ENCODE results near the gene IBSP.

The IBSP gene

GRCh38 chr4:87799301-87800113 lies at the start of gene IBSP:
Gene IBSP (plus strand): TSS chr4:87799554. CDS start chr4:87802362, 2,808 bp downstream.
- DNase-seq (ENCODE audit: low read depth in 2 of 2), result no peak

- no peak for DNase-seq (ENCODE audit: low read depth in 2 of 2)
Measured at GRCh38 chr4:87749883-87750282, 49.5 kb upstream of the IBSP start.

GRCh38 chr4:87758270-87758669 lies 41.1 kb upstream of the IBSP start:
- DNase-seq (ENCODE audit: low read depth in 2 of 2), result no peak

DNA sequence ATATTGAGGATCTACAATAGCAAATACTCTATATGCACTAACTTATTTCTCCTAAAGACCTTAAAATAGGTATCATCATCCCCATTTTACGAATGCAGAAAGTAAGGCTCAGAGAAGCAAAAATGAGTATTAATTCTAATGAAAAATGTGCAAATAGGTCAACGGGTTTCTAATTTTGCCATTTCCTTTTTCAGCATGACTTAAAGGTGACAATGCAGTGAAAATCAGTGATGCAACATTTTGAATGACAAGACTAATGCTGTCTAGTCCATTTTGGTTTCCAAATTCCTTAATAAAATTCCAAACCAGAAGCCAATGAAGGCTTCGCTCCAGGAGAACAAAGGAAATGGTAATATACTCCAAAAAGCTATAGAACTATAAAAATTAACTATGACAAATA lies 37.0 kb upstream of the IBSP start:
- no peak for DNase-seq (ENCODE audit: low read depth in 2 of 2)

- no peak for DNase-seq (ENCODE audit: low read depth in 2 of 2)
Measured at GRCh38 chr4:87781569-87781968, 17.8 kb upstream of the IBSP start.

DNA sequence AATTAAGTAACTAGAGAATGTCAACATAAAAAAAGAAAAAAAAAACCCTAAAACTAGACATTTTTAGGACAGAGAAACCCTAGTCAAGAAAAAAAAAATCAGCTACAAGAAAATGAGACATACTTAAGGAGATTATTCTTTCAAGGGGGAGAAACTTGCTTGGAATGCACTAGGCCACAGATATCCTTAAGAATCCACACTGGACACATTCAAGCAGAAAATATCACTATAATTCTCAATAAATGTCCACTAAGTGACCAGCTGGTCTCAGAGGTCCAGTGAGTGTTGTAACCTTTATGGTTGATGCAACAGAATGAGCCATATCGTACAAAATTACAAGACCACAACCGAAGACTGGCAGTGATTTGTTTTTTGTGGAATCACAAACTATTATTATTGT lies 15.6 kb upstream of the IBSP start:
- no peak for DNase-seq (ENCODE audit: low read depth in 2 of 2)

GRCh38 chr4:87785731-87786509 lies 13.4 kb upstream of the IBSP start:
- DNase-seq (ENCODE audit: low read depth in 2 of 2), result no peak

- DNase-seq (ENCODE audit: low read depth in 2 of 2), result no peak
Measured at GRCh38 chr4:87802858-87803257, 3.5 kb downstream of the IBSP start.

DNA sequence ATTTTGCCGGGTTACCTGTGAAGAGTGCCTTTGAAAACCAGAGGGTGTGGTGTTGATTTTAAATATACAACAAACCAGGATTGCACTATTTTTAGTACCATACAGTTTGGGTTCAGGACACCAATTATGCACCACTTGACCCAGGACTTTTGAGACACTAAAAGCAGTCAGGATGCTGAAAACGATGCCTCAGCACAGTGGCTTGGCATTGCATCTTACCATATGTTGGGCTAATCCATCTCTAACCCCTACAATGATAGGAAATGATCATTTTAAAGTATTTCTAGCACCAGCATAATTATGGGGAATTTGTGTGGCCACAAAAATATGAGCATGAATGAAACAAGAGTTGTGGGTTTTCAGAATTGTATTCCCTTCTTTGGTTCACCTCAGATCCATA lies 4.1 kb downstream of the IBSP start:
- DNase-seq (ENCODE audit: low read depth in 2 of 2), result no peak

DNA sequence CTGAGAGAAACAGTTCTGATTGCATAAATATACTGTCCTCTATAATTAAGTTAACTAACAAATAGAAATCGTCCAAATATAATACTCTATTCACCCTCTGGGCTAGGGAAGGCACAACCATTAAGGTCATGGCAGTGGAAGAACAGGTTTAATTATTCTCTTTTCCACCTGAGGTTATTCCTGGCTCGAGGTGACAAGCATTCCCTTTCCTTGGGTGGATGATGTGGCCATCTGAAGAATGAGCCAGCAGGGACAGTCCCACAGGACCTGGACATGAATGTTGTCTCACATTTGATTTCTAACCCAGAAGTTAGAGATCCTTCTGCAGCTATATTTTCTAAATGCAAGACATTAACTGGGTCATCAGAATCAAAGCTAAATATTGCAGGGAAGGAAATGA lies 5.5 kb downstream of the IBSP start:
- no peak for DNase-seq (ENCODE audit: low read depth in 2 of 2)

DNA sequence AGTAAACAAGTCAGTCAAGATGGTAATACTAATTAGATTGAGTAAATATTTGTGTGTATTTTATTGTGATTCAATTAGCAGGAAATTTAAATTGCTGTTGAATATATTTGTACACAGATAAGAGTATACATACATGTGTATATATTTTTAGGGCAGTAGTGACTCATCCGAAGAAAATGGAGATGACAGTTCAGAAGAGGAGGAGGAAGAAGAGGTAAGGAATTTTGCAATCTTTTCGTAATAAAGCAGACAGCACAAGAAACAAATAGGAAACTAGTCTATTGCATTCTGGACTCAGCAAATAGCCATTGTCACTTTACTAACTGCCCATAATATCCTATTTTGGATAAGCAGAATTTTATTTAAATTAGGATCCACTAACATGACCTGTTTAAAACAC lies 6.6 kb downstream of the IBSP start:
- DNase-seq (ENCODE audit: low read depth in 2 of 2), result no peak

DNA sequence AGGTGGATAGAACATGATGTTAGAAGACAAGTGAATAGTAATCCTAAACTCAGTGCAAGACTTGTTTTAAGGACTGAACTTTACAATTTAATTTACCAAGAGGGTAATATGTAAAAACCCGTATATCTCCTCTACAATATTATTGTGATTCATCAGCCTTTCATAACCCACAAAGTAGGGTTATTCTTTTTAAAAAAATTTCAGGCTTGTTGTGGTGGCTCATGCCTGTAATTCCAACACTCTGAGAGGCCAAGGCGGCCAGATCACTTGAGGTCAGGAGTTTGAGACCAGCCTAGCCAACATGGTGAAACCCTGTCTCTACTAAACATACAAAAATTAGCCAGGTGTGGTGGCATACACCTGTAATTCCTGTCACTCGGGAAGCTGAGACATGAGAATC lies 7.2 kb downstream of the IBSP start:
- DNase-seq (ENCODE audit: low read depth in 2 of 2), result no peak

DNA sequence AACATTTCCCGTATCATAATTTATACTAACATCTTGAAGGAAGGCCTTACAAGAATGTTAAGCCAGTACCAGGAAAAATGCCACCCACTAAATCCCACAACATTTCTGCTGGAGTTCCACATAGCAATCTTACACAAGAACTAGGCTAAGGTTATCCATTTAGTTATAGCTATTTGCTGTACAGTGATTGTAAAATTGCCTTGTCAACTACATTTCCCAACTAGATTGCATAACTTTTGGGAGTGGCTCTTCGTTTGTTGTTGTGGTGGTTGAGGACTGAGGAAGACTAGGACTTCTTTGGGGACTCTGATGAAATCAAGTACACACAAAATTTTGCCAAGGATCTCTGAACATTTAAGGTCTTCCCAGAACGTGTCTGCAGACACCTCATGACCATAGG lies 8.0 kb downstream of the IBSP start:
- DNase-seq (ENCODE audit: low read depth in 2 of 2), result no peak

- DNase-seq (ENCODE audit: low read depth in 2 of 2), result no peak
Measured at GRCh38 chr4:87811977-87812376, 12.6 kb downstream of the IBSP start.

- DNase-seq (ENCODE audit: low read depth in 2 of 2), result no peak
Measured at GRCh38 chr4:87819281-87819919, 20.0 kb downstream of the IBSP start.

DNA sequence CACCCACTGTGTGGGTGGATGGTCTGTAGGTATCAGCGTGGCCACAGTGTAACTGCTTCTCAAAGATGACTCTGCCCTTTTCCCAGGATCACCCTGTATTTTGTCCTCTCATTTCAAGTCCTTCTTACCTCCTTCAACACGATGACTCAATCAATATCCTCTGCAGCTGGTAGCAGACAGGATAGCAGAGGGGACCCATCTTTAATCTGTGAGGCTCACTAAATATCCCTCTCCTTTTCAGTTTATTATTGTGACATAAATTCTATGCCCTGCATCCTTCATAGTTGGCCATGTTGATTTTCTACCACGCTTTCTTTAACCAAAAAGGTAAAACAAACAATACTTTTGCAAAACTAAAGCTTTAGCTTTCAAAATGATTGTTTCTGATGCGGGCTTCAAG lies 23.8 kb downstream of the IBSP start:
- no peak for DNase-seq (ENCODE audit: low read depth in 2 of 2)

DNA sequence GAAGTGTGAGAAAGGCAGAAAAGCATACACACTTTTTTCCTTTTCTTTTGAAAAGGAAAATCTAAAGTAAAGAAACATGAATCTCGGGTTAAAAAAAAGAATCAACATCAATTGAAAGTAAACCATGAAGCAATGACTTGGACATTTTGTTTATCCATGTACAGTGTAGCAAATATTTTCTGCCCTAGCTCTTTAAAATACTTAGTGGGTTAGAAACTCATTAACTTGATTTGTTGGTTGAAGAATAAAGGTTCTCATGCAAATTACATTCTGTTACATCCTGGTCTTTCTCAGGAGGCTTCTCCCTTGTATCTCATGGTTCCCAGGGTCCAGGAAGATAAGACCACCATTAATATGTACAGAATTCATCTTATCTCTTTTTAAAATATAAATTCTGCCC lies 24.4 kb downstream of the IBSP start:
- no peak for DNase-seq (ENCODE audit: low read depth in 2 of 2)

GRCh38 chr4:87824352-87824751 lies 25.0 kb downstream of the IBSP start:
- no peak for DNase-seq (ENCODE audit: low read depth in 2 of 2)

DNA sequence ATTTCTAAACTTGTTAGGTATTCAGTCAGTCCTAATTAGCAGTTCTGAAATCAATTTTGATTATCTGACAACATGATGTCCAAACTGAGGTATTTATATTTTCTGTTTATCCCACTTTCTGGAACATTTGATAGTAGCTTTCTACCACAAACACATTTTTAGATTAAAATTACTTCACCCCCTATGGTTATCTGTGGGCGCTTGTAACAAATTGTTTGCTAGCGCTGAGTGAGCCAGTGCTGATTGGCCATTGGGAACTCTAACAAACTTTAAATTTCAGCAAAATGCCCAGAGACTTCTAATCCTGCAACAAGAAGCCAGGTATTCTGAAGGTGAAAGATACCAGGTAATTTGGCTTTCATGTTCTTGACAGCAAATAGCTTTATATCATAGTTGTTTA lies 33.3 kb downstream of the IBSP start, which contains the start of gene MEPE:
MEPE (plus strand) TSS at position 301 of the 400 bp plus-strand sequence. CDS start 1,746 bp downstream, outside the sequence.
- DNase-seq (ENCODE audit: low read depth in 2 of 2), result no peak

DNA sequence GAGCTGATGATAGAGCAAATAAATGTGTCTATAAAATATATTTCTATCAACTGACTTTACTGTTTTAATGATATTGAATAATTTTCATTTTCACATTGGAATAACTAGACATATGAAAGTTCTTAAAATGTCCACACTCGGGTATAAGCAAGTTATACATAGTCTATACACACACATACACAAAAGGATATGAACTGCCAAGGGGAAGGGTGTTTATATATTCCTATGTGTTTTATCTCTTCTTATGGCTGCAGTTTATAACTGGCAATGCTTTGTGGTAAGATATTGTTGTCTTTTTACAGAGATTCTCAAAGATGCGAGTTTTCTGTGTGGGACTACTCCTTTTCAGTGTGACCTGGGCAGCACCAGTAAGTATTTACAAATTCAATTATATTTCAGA lies 35.0 kb downstream of the IBSP start:
- DNase-seq (ENCODE audit: low read depth in 2 of 2), result no peak

- DNase-seq (ENCODE audit: low read depth in 2 of 2), result no peak
Measured at GRCh38 chr4:87835197-87835596, 35.8 kb downstream of the IBSP start.

- no peak for DNase-seq (ENCODE audit: low read depth in 2 of 2)
Measured at GRCh38 chr4:87835743-87836142, 36.4 kb downstream of the IBSP start.

DNA sequence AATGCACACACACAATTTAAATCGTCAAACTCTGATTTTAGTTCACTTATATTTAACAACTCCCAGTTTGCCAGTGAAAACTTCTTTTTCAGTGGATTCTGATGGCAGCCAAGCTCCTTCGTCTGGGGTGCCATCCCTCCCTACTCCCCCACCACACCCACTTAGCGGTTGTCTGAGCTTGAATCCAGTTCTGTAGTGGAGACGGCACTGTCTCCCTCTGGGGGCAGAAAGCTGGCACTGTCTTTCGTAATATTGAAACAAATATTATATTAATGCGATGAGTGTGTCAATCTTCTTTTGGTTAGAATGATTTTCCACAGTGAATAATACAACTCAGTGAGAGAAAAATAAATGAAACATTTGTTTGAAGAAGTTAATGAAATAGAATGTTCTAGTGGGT lies 38.9 kb downstream of the IBSP start:
- DNase-seq (ENCODE audit: low read depth in 2 of 2), result no peak

Measured in stimulated activated CD4-positive, alpha-beta T cell treated with anti-CD3 and anti-CD28 coated beads, Interleukin-12 subunit alpha, Interleukin-12 subunit beta, amount 100 ng/mL, for 24 hours (primary cell).